Head of caudate nucleus (tissue), 42 donors: ENCODE results near the gene PIGO.

ENCODE experiments used
- DNase-seq, 42 donors: peaks; one replicate each; pipeline versions ENCODE4 v3.0.0 to v3.0.0-alpha.2; 2020 to 2021; ENCODE audit warnings: mixed read lengths in 7 of 42
- intact Hi-C: fragments of 100-400 bp; cut with DNase I; formaldehyde crosslinking; loops from one replicate; pipeline ENCODE4 v1.15.0; 2022

PIGO gene

GRCh38 chr9:35108461-35108860, 12.1 kb upstream of the PIGO start:
- intact Hi-C loops, result no loop called here
- no peak for DNase-seq

GRCh38 chr9:35107297-35108290, 11.2 kb upstream of the PIGO start:
- intact Hi-C loops, result no loop called here
- no peak for DNase-seq

DNA sequence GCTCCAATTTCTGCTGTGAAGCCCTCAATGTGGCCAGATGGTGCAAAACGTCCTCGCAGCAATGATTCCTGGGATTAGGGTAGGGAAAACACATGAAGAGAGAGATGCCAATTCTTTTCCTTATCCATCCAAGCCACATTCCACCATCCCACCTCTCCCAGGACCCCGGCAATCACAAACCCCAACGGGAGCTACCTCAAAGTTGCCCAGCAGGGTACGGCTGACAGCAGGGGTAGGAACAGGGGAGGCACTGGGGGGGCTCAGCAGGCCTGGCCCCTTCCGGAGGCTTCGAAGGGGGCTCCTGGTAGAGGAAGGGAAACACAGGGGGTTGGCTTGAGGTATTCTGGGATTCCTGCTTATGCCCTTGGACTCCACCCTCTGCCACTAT, 9.9 kb upstream of the PIGO start:
- no peak for DNase-seq
- intact Hi-C loops, result no loop called here

GRCh38 chr9:35105571-35106342, 9.4 kb upstream of the PIGO start:
- DNase-seq, result no peak
- intact Hi-C loops, result no loop called here

DNA sequence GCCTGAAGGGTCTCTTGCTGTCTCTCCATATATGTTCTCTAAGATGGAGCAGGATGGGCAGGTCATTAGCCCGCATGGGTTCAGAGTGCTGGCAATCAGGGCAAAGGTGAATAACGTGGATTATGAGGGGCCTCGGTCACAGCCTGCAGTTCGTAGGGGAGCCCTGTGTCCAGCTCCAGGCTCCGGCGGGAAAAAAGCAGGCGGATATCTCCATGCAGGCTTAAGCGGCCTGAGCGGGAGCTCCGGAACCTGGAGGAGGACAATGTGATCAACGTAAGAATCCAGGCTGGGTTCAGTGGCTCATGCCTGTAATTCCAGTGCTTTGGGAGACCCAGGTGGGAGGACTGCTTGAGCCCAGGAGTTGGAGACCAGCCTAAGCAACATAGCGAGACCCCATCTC, 8.7 kb upstream of the PIGO start:
- intact Hi-C loops, result no loop called here
- DNase-seq, result peak in 2 of 42 donors; percentile 9 to 16

DNA sequence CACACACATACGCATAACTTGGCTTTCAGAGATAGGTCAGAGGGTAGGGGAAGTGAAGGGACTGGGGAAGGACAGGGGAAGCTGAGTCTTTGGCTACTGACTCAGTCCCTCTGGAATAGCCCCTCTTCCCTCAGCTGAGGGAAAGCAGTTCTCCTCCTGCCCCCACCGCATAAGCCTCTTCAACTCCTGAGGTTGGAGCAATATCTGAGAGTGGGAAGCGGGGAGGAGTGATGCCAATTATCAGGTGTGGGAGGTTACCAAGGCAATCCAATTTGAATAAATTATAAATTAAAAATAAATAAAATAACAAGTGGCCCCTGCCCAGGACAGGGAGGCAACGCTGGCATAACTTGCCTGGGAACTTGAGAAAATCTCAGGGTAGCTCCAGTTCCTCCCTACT, 8.2 kb upstream of the PIGO start:
- DNase-seq, result peak in 17 of 42 donors; percentile 19 to 76 (median 43)
- intact Hi-C loops, result no loop called here

DNA sequence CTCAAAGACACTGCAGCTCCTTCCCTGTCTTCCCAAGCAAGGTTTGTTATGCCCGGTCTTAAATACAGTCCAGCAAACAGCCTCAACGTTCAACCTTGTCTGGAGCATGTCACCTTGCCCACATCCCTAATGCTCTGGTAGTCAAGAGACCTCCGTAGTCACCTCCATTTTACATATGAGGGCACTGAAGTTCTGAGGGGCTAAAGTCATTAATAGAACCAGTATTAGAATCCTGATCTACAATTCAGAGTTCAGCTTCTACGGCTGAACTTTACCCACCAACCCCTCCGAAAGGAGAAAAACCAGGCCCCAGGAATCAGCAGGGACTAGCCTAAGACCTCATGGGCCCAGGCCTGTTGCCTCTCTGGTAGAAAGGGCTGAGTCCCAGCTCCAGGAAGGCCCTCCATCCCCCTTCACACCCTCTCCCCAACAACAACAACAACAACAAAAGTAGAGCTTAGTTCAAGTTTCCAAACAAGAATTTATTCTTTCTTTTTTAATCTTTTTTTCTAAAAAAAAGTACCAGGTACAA, 7.3 kb upstream of the PIGO start:
- DNase-seq, result no peak
- intact Hi-C loops, result no loop called here

DNA sequence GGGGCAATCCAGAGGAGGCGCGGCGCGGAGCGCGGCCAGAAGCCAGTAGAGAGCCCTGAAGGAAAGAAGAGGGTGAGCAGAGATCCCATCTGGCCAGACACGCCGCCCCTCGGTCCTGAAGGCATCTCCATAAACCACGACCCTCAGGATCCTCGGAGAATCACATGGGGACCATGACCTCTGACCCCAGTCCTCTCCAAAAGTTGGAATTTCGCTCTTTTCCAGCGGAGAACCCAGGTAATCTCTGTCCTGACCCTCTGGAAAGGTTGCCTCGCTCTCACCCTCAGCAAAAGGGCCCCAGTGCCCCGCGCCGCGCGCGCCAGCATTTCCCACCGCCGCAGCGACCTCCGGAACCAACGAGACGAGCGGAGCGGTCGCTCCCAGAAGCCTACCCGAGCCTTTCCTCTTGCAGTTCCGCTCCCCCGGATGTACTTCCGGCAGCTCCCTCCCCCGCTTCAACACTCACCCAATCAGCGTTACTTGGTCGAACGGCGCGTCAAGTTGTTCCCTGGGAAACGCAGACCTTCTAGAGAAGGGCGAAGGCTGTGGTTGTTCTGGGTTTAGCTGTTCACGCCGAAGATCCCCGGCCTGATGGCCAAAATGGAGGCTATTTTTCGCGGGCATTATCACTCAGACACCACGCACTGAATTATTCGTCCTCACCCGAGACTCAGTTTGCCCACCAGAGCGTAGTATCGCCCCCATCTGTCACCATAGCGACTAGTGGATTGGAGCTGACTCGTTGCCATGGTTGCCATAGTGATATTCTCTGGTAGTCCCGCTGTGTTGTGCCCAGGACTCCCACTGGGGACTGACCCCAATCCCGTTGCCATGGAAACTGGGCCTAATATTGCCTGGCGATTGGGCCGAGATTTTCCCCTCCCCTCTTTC, 6.6 kb upstream of the PIGO start, which contains the start of gene STOML2:
STOML2 (minus strand) TSS at position 363 of the 891 bp plus-strand sequence; CDS start at position 326, 37 bp downstream.
- peak; percentile 93 to 99 (median 97) for DNase-seq
- intact Hi-C loops, result no loop called here

DNA sequence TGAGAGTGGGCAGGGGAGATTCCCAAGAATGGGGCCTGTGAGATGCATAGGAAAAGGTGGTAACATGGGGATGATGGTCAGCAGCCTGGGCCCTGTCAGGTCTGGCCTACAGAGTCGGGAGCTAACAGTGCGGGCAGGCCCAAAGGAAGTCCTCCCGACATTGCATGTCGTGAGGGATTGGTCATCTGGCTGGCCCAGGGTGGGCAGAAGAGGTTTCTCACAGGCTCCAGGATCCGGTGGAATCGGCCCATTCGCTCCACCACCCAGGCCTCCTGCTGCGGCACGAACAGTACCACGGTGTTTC, 6.0 kb upstream of the PIGO start:
- peak in 2 of 42 donors; percentile 44 to 51 for DNase-seq
- intact Hi-C loops, result no loop called here

- no peak for DNase-seq
- intact Hi-C loops, result loop anchor here (2.0 to 10.0 kb wide), 2 partner anchors 25 to 203 kb away; partner anchors contain the start of gene VCP
Measured at GRCh38 chr9:35097573-35097972, 1.2 kb upstream of the PIGO start.

GRCh38 chr9:35091536-35091935, 4.9 kb downstream of the PIGO start:
- intact Hi-C loops, result loop anchor here (10.0 kb wide), 1 partner anchor 197 kb away; a partner anchor contains a TSS
- no peak for DNase-seq

- intact Hi-C loops, result no loop called here
- DNase-seq, result no peak
Measured at GRCh38 chr9:35089434-35089833, 7.0 kb downstream of the PIGO start.

GRCh38 chr9:35085078-35085477, 11.3 kb downstream of the PIGO start:
- intact Hi-C loops, result no loop called here
- DNase-seq, result no peak

DNA sequence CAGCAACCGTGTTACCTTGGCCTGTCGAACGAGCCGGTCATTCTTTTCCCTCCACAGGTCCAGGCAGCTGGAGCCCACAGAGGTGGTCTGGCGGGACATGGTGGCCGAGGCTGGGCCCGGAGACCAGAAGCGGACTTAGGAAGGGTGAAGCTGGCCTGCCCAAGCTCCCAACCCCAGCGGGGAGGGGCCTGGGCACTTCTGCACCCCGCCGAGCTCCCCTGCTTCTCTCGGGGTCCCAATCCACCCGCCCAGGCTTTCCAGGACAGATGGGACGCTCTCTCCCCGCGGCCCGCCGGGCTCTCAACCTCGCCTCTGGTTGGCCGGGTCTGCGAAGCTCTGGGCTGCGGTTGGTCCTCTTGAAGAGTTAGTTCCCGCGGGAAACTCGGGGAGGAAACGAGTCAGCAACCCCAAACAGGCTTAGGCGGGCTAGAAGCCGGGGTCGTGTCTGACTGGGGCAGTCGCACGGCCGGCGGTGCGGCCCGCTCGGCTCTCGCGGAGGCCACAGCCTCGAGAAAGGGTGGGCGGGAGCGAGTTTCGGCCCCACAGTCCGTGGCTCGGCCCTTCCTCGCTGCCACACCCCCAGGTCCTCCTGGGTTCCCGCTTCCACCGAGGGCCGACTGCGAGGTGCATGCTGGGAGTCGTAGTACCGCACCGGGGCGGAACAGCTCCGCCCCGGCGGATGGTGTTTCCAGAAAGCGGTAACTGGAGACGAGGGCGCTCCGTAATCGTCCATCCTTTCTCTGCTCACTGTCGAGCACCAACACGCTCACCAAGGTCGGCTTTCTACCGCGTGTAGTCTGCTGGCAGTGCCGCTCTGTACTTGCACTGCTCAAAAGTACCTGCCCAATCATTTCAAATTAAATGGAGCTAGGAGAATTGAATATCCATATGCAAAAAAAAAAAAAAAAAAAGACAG, 16.7 kb downstream of the PIGO start, which contains the start of gene FANCG:
FANCG (minus strand) TSS at position 517 of the 916 bp plus-strand sequence; CDS start at position 99, 418 bp downstream.
- intact Hi-C loops, result loop anchor here (5.0 kb wide), 1 partner anchor 92 kb away; the partner anchor contains the start of gene DNAJB5
- peak; percentile 84 to 97 (median 93) for DNase-seq

- intact Hi-C loops, result loop anchor here (5.0 kb wide), 1 partner anchor 92 kb away; the partner anchor contains the start of gene DNAJB5
- DNase-seq, result no peak
Measured at GRCh38 chr9:35079041-35079425, 17.4 kb downstream of the PIGO start.

- no peak for DNase-seq
- intact Hi-C loops, result loop anchor here (5.0 kb wide), 1 partner anchor 91 kb away; the partner anchor contains the start of gene DNAJB5
Measured at GRCh38 chr9:35078066-35078465, 18.3 kb downstream of the PIGO start.

DNA sequence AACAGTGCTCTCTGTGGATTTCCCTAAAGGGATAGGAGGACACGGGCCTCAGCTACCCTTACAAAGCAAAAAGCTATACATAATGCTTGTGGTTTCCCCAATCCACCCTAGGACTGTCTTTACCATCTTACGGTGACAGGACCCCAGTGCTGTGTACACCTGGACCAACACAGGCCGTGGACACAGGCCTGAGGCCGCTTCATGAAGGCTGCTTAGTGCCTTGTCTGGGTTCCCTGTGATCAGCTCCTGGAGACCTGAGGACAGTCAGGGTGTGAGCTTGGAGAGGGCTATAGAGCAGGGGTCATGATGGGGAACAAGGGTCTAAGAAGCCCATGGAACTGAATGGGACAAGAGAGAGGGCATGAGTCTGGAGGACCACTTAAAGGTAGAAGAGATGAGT, 19.5 kb downstream of the PIGO start:
- intact Hi-C loops, result loop anchor here (5.0 kb wide), 1 partner anchor 90 kb away; the partner anchor contains the start of gene DNAJB5
- DNase-seq, result no peak
